CD14-positive monocyte (primary cell): ENCODE data around the gene ZNF19. TPM values are rescaled to one million over a fixed set of nuclear protein-coding genes. Genes with fewer than 3 reads are reported as not detected.

Experiments used
- DNase-seq, 3 donors: peaks; one replicate each; pipeline ENCODE4 v3.0.0-alpha.2; 2011 to 2022
- H2AFZ ChIP-seq: 2 replicates; pipeline ENCODE4 v1.6.0; 2012; ENCODE audit warnings: mild to moderate bottlenecking, low read depth, low read length, inconsistent platforms; ENCODE audit not compliant: insufficient read depth, poor library complexity, severe bottlenecking
- H3K27ac ChIP-seq, 2 donors: 1 replicate in 1 of 2; 2 replicates in 1 of 2; pipeline ENCODE4 v1.5.1; 2012 to 2013; ENCODE audit warnings: low read length in 2 of 2, control low read depth in 1 of 2, inconsistent platforms in 1 of 2, low read depth in 1 of 2, mild to moderate bottlenecking in 1 of 2
- H3K27me3 ChIP-seq, 2 donors: one replicate each; pipeline versions ENCODE4 v1.6.0 to v1.6.1; 2011 to 2013; ENCODE audit warnings: low read length in 2 of 2; ENCODE audit not compliant: control insufficient read depth in 2 of 2, insufficient read depth in 2 of 2
- H3K36me3 ChIP-seq, 2 donors: replicated peaks in 1 of 2; 1 replicate in 1 of 2; 2 replicates in 1 of 2; pipeline versions ENCODE4 v1.5.1 to v1.6.1; 2012 to 2013; ENCODE audit warnings: low read length in 2 of 2, control low read depth in 1 of 2, inconsistent platforms in 1 of 2, mild to moderate bottlenecking in 1 of 2; ENCODE audit not compliant: insufficient read depth in 2 of 2, control insufficient read depth in 1 of 2
- H3K4me1 ChIP-seq, 2 donors: 1 replicate in 1 of 2; 2 replicates in 1 of 2; pipeline versions ENCODE4 v1.5.1 to v1.6.1; 2012 to 2013; ENCODE audit warnings: low read length in 2 of 2, control low read depth in 1 of 2, inconsistent platforms in 1 of 2, mild to moderate bottlenecking in 1 of 2, moderate library complexity in 1 of 2; ENCODE audit not compliant: insufficient read depth in 2 of 2, control insufficient read depth in 1 of 2
- H3K4me2 ChIP-seq: replicated peaks from 2 replicates; pipeline ENCODE3; 2012; ENCODE audit warnings: low read length, moderate library complexity, mild to moderate bottlenecking; ENCODE audit not compliant: poor library complexity, severe bottlenecking; ENCODE audit errors: extremely low read depth
- H3K4me3 ChIP-seq, 3 experiments: fragments of 200-600 bp in 1 of 3; sonication (generic) in 1 of 3; replicated peaks in 1 of 3; 1 replicate in 2 of 3; 2 replicates in 1 of 3; pipeline ENCODE4 v1.5.1; 2011 to 2013; ENCODE audit warnings: low read length in 3 of 3, mild to moderate bottlenecking in 3 of 3, control low read depth in 2 of 3, low read depth in 2 of 3, inconsistent platforms in 1 of 3, moderate library complexity in 1 of 3
- H3K79me2 ChIP-seq: 2 replicates; pipeline ENCODE4 v1.6.0; 2012; ENCODE audit warnings: mild to moderate bottlenecking, control low read depth, inconsistent platforms, low read length, moderate library complexity; ENCODE audit not compliant: insufficient read depth
- H3K9ac ChIP-seq: 2 replicates; pipeline ENCODE4 v1.6.0; 2017; ENCODE audit warnings: low read length, mild to moderate bottlenecking; ENCODE audit not compliant: insufficient read depth, poor library complexity, severe bottlenecking
- H3K9me3 ChIP-seq, 2 donors: replicated peaks in 1 of 2; 1 replicate in 1 of 2; 2 replicates in 1 of 2; pipeline versions ENCODE4 v1.5.1 to v1.6.1; 2012 to 2013; ENCODE audit warnings: low read length in 2 of 2, control low read depth in 1 of 2; ENCODE audit not compliant: control insufficient read depth in 1 of 2, insufficient read depth in 1 of 2
- H4K20me1 ChIP-seq: 2 replicates; pipeline ENCODE4 v1.6.0; 2012; ENCODE audit warnings: mild to moderate bottlenecking, low read length, control low read depth, moderate library complexity; ENCODE audit not compliant: insufficient read depth
- H3K27ac Mint-ChIP-seq, 7 donors: one replicate each; pipeline ENCODE4 v1.8.0; 2020; ENCODE audit warnings: mild to moderate bottlenecking in 7 of 7, mixed read lengths in 7 of 7, moderate library complexity in 6 of 7, inconsistent platforms in 2 of 7
- H3K27me3 Mint-ChIP-seq, 3 donors: one replicate each; pipeline ENCODE4 v1.8.0; 2021 to 2022; ENCODE audit warnings: low read depth in 3 of 3, mild to moderate bottlenecking in 3 of 3, mixed read lengths in 3 of 3, moderate library complexity in 3 of 3, inconsistent platforms in 1 of 3
- H3K36me3 Mint-ChIP-seq, 2 donors: one replicate each; pipeline ENCODE4 v1.8.0; 2020; ENCODE audit warnings: mixed read lengths in 2 of 2, inconsistent platforms in 1 of 2, mild to moderate bottlenecking in 1 of 2
- H3K4me1 Mint-ChIP-seq: one replicate; pipeline ENCODE4 v1.8.0; 2020; ENCODE audit warnings: mild to moderate bottlenecking, mixed read lengths
- H3K4me3 Mint-ChIP-seq, 2 donors: one replicate each; pipeline ENCODE4 v1.8.0; 2020; ENCODE audit warnings: mild to moderate bottlenecking in 2 of 2, mixed read lengths in 2 of 2, moderate library complexity in 1 of 2
- H3K9me3 Mint-ChIP-seq, 7 donors: one replicate each; pipeline ENCODE4 v1.8.0; 2020 to 2022; ENCODE audit warnings: mixed read lengths in 7 of 7, mild to moderate bottlenecking in 6 of 7, moderate library complexity in 6 of 7, inconsistent platforms in 2 of 7
- CTCF ChIP-seq: fragments of 200-600 bp; IDR thresholded peaks from one replicate; pipeline ENCODE4 v1.8.0; 2022; ENCODE audit warnings: antibody characterized with exemption, mild to moderate bottlenecking
- whole genome bisulfite sequencing: methylation state at CpG from one replicate; pipeline ENCODE4 v1.1.5; 2013; ENCODE audit warnings: missing lambda C conversion rate; ENCODE audit not compliant: insufficient coverage; 5-methylcytosine and 5-hydroxymethylcytosine counted together
- intact Hi-C, 2 donors: fragments of 100-400 bp; cut with micrococcal nuclease; formaldehyde crosslinking; loops; one replicate each; pipeline versions ENCODE4 v1.15.0 to v1.15.1; 2023
- polyA plus RNA-seq, 3 donors: library from polyadenylated mRNA; depleted of rRNA in 1 of 3; unstranded in 2 of 3; stranded (reverse) in 1 of 3; fragments of 300-500 nt in 2 of 3; fragments of >200 nt in 1 of 3; fragmentation: Illumina TruSeq in 2 of 3; gene quantifications; 1 replicate in 2 of 3; 2 replicates in 1 of 3; pipeline ENCODE4 v1.2.3, GENCODE V29; 2012 to 2021

The ZNF19 gene
- polyA plus RNA-seq, 3 donors, result 0.41 to 0.80 TPM; not detected in 1

GRCh38 chr16:71448274-71448866 is 40.8 kb downstream of the ZNF19 start:
- Histone ChIP-seq H3K4me1 (no peaks in the 10 kb centered on the region), H3K27me3 (no peaks in the 10 kb centered on the region), H3K9me3 (peaks cover 64 to 97% of the 10 kb centered on the region in 2 donors), H3K36me3 (peaks cover 29 to 55% of the 10 kb centered on the region in 2 donors), H3K9ac (no peak overlapping the region), H4K20me1 (no peaks in the 10 kb centered on the region), H2AFZ (no peak overlapping the region), H3K4me2 (no peak overlapping the region), H3K27ac (no peak overlapping the region), H3K79me2 (no peaks in the 10 kb centered on the region), H3K4me3 (peak overlapping the region in 1 of 3 experiments; percentile 13)
- H3K27ac Mint-ChIP-seq, result no peak overlapping the region
- no peaks in the 10 kb centered on the region for H3K4me1 Mint-ChIP-seq
- DNase-seq, result no peak
- H3K4me3 Mint-ChIP-seq, result no peak overlapping the region
- peaks cover 0 to 2% (median 1%) of the 10 kb centered on the region in 3 donors for H3K27me3 Mint-ChIP-seq
- peaks cover 42 to 92% (median 85%) of the 10 kb centered on the region in 7 donors for H3K9me3 Mint-ChIP-seq
- peaks cover 46 to 47% of the 10 kb centered on the region in 2 donors for H3K36me3 Mint-ChIP-seq
- no peak for TF ChIP-seq CTCF
- WGBS, result 100% methylated on average over 1 of the region's 7 CpGs
- intact Hi-C loops, result loop anchor here in 1 of 2 donors (5.0 kb wide), 1 partner anchor 44 kb away; no protein-coding TSS in a partner anchor

GRCh38 chr16:71443714-71444113 is 45.4 kb downstream of the ZNF19 start:
- no peak overlapping the region for H3K4me3 Mint-ChIP-seq
- 92% methylated on average over 2 of the region's 6 CpGs for WGBS
- no peak for TF ChIP-seq CTCF
- Histone ChIP-seq H4K20me1 (no peaks in the 10 kb centered on the region), H3K9me3 (peaks cover 65 to 71% of the 10 kb centered on the region in 2 donors), H3K27me3 (peaks cover 0 to 2% of the 10 kb centered on the region in 2 donors), H3K4me1 (no peaks in the 10 kb centered on the region), H3K36me3 (peaks cover under 1 to 8% of the 10 kb centered on the region in 2 donors), H3K4me2 (no peak overlapping the region), H3K4me3 (no peak overlapping the region), H3K27ac (no peak overlapping the region), H2AFZ (no peak overlapping the region), H3K79me2 (no peaks in the 10 kb centered on the region), H3K9ac (no peak overlapping the region)
- H3K36me3 Mint-ChIP-seq, result peaks cover 1 to 3% of the 10 kb centered on the region in 2 donors
- H3K27ac Mint-ChIP-seq, result no peak overlapping the region
- intact Hi-C loops, result no loop called here
- peaks cover 6 to 12% (median 7%) of the 10 kb centered on the region in 3 donors for H3K27me3 Mint-ChIP-seq
- peaks cover 23 to 79% (median 67%) of the 10 kb centered on the region in 7 donors for H3K9me3 Mint-ChIP-seq
- H3K4me1 Mint-ChIP-seq, result no peaks in the 10 kb centered on the region
- DNase-seq, result no peak
